ENCODE measurements around the gene DCTPP1. TPM values are rescaled to one million over a fixed set of nuclear protein-coding genes. Genes with fewer than 3 reads are reported as not detected.

Gene DCTPP1
- total and polyA plus RNA-seq, 2 of the 13 experiments (the other 11 are each of a cell fraction or from before 2014, with no cell fraction given): 54.8 to 74.4 TPM

GRCh38 chr16:30447512-30448226 lies 17.8 kb upstream of the DCTPP1 start (continued):
- no peak for TF ChIP-seq CCAR2 (optimal IDR thresholded peaks at IDR 0.05; ENCODE audit: low read depth, low read length)
- TF ChIP-seq PRMT3 (CRISPR knock-in tag; IDR thresholded peaks at IDR 0.05; ENCODE audit: borderline replicate concordance, low read depth): no peak
- TF ChIP-seq CSRNP2 (CRISPR knock-in tag; conservative IDR thresholded peaks at IDR 0.05; ENCODE audit: low read depth): no peak
- TF ChIP-seq ZBED4 (CRISPR knock-in tag; IDR thresholded peaks at IDR 0.05; ENCODE audit: borderline replicate concordance): peak; percentile 38; the same call in 1 of the 2 replicates
- TF ChIP-seq ZNF782 (CRISPR knock-in tag; IDR thresholded peaks at IDR 0.05; ENCODE audit: borderline replicate concordance): no peak
- no peak for TF ChIP-seq NR3C1 (CRISPR knock-in tag; IDR thresholded peaks at IDR 0.05)
- no peak for TF ChIP-seq SRY (CRISPR knock-in tag; IDR thresholded peaks at IDR 0.05)
- TF ChIP-seq SETDB1 (CRISPR knock-in tag; IDR thresholded peaks at IDR 0.05; ENCODE audit: borderline replicate concordance): no peak; the same call in 1 of the 2 replicates
- TF ChIP-seq ZNF318 (CRISPR knock-in tag; IDR thresholded peaks at IDR 0.05): no peak
- TF ChIP-seq ATF5 (CRISPR knock-in tag; IDR thresholded peaks at IDR 0.05; ENCODE audit: low read depth): no peak
- no peak for TF ChIP-seq MLLT10 (CRISPR knock-in tag; IDR thresholded peaks at IDR 0.05)
- peak; percentile 80; the same call in 1 of the 2 replicates for TF ChIP-seq ZBTB25 (CRISPR knock-in tag; IDR thresholded peaks at IDR 0.05)

Data from HepG2 (cell line).